Glutamatergic neuron (in vitro differentiated cells): ENCODE results near the gene RPS21. TPM values are rescaled to one million over a fixed set of nuclear protein-coding genes. Genes with fewer than 3 reads are reported as not detected.

Source experiments
- DNase-seq: peaks from one replicate; pipeline ENCODE4 v3.0.0; 2022
- H3K27ac Mint-ChIP-seq: one replicate; pipeline ENCODE4 v1.8.0; 2020; ENCODE audit warnings: mild to moderate bottlenecking, mixed read lengths, inconsistent platforms; ENCODE audit not compliant: unreplicated experiment
- H3K27me3 Mint-ChIP-seq: one replicate; pipeline ENCODE4 v1.8.0; 2020; ENCODE audit warnings: mild to moderate bottlenecking, moderate library complexity, mixed read lengths, inconsistent platforms; ENCODE audit not compliant: unreplicated experiment
- H3K36me3 Mint-ChIP-seq: one replicate; pipeline ENCODE4 v1.8.0; 2020; ENCODE audit warnings: mild to moderate bottlenecking, mixed read lengths, inconsistent platforms; ENCODE audit not compliant: unreplicated experiment
- H3K4me1 Mint-ChIP-seq: one replicate; pipeline ENCODE4 v1.8.0; 2020; ENCODE audit warnings: mild to moderate bottlenecking, low read depth, mixed read lengths, inconsistent platforms; ENCODE audit not compliant: unreplicated experiment
- H3K4me3 Mint-ChIP-seq: one replicate; pipeline ENCODE4 v1.8.0; 2020; ENCODE audit warnings: mild to moderate bottlenecking, mixed read lengths, inconsistent platforms; ENCODE audit not compliant: unreplicated experiment
- H3K9me3 Mint-ChIP-seq: one replicate; pipeline ENCODE4 v1.8.0; 2020; ENCODE audit warnings: mild to moderate bottlenecking, moderate library complexity, mixed read lengths, inconsistent platforms; ENCODE audit not compliant: unreplicated experiment
- total RNA-seq: library from RNA; stranded (reverse); fragmentation: NEBNext Ultra II Directional; extraction: Animal tissue kit (Norgen Biotek cat#: 25700); gene quantifications from one replicate; pipeline ENCODE4 v1.2.1, GENCODE V29; 2021; ENCODE audit not compliant: unreplicated experiment
- TF ChIP-seq, protein P1 (sequence below): fragments of 200-600 bp; sonication (generic); IDR thresholded peaks from one replicate; pipeline ENCODE4 v1.5.0; 2021; ENCODE audit not compliant: partially characterized antibody, unreplicated experiment

Gene RPS21
- total RNA-seq, 1 donor from 2014 or later = 829 TPM

DNA sequence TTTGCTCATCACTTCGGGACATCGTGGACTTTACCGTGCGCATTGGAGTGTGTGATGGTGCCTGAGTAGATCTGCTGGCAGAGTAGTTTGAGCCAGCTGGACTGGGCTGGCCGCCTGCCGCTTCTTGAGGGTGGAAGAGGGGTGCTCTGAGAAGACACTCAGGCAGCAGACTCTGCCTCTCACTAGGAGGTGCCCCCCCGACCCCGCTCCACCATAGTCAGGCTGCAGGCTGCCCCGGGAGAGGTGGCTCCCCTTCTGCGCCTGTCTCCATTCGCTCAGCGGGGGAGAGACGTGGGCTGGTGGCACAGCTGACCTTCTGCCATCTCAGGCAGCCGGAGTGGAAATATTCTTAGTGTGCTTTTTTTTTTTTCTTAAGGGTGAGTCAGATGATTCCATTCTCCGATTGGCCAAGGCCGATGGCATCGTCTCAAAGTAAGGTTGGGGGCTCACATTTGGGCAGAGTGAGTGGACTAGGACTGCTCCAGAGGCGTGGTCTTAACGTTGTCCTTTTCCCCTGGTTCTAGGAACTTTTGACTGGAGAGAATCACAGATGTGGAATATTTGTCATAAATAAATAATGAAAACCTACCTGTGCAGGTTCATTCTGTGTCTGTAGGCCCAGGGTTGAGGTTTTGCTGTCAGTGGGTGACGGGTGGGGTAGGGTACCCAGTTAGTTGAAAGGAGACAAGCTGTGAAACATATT is 1.2 kb downstream of the RPS21 start:
- Mint-ChIP-seq H3K27ac (peak overlapping the region; percentile 86), H3K36me3 (no peaks in the 10 kb centered on the region), H3K4me1 (peaks cover 14% of the 10 kb centered on the region), H3K9me3 (peaks cover 11% of the 10 kb centered on the region), H3K4me3 (peak overlapping the region; percentile 99), H3K27me3 (peaks cover 24% of the 10 kb centered on the region)
- DNase-seq = no peak
- TF ChIP-seq, protein P1, sequence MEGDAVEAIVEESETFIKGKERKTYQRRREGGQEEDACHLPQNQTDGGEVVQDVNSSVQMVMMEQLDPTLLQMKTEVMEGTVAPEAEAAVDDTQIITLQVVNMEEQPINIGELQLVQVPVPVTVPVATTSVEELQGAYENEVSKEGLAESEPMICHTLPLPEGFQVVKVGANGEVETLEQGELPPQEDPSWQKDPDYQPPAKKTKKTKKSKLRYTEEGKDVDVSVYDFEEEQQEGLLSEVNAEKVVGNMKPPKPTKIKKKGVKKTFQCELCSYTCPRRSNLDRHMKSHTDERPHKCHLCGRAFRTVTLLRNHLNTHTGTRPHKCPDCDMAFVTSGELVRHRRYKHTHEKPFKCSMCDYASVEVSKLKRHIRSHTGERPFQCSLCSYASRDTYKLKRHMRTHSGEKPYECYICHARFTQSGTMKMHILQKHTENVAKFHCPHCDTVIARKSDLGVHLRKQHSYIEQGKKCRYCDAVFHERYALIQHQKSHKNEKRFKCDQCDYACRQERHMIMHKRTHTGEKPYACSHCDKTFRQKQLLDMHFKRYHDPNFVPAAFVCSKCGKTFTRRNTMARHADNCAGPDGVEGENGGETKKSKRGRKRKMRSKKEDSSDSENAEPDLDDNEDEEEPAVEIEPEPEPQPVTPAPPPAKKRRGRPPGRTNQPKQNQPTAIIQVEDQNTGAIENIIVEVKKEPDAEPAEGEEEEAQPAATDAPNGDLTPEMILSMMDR = no peak

DNA sequence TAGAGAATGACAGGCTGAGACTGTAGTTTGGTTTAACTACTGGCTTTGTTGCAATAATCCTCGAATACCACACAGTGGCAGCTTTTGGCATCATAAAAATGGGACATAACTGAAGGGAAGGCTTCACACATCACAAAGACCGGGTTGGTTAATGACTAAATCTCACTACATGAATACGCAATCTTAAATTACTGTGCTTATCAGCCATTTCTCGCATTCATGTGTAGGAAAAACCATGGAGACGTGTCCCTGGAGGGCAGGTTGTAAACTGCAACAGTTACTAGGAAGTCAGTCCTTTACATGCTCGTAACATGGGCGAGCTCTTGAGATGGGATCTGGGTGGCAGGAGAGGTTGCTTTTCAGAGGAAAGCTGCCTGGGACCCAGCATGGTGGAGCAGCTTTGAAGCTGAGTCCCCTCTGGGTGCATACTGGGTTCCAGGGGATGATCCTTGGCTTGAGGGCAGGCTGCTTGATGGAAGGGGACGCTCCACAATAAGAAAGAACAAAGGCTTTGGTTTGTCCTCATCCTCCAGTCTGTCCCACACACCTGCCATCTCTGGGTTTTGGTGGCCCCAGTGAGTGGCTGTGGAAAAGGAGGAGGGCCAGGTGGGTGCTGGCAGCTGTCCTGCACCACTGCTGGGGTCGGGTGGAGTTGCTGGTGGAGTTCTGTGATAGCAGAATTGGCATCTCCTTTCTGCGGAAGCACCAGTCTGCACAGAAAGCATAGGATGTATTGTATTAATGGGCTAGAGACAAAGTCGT is 2.1 kb downstream of the RPS21 start:
- Mint-ChIP-seq H3K27me3 (peaks cover 24% of the 10 kb centered on the region), H3K4me1 (peaks cover 11% of the 10 kb centered on the region), H3K36me3 (no peaks in the 10 kb centered on the region), H3K4me3 (no peak overlapping the region), H3K27ac (peak overlapping the region; percentile 70), H3K9me3 (peaks cover 11% of the 10 kb centered on the region)
- TF ChIP-seq, protein P1 = no peak
- no peak for DNase-seq

DNA sequence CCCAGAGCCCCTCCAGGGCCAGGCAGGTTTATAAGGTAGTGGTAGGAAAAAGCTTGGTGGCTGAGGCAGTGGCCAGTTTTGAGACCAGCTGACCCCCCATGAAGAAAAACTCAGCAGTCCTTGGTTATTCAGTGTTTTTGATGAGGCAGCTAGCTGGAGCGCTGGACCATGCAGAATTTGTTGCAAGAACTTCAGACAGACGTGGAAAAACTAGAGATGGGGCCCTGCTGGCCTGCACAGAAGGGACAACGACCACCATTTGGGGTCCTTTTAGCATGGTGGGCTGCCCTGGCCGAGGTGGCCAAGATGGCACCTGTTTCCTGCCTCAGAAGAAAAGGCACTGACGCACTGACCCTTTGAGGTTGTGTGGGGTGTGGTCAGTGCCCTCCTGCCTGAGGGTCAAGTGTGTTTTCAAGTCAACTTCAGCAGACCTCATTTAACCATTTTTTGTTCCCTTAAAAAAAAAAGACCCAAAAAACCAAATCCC is 2.7 kb downstream of the RPS21 start:
- H3K4me1 Mint-ChIP-seq = peaks cover 11% of the 10 kb centered on the region
- H3K9me3 Mint-ChIP-seq = peaks cover 11% of the 10 kb centered on the region
- no peaks in the 10 kb centered on the region for H3K36me3 Mint-ChIP-seq
- DNase-seq = no peak
- H3K27ac Mint-ChIP-seq = no peak overlapping the region
- peaks cover 24% of the 10 kb centered on the region for H3K27me3 Mint-ChIP-seq
- TF ChIP-seq, protein P1 = no peak
- no peak overlapping the region for H3K4me3 Mint-ChIP-seq

DNA sequence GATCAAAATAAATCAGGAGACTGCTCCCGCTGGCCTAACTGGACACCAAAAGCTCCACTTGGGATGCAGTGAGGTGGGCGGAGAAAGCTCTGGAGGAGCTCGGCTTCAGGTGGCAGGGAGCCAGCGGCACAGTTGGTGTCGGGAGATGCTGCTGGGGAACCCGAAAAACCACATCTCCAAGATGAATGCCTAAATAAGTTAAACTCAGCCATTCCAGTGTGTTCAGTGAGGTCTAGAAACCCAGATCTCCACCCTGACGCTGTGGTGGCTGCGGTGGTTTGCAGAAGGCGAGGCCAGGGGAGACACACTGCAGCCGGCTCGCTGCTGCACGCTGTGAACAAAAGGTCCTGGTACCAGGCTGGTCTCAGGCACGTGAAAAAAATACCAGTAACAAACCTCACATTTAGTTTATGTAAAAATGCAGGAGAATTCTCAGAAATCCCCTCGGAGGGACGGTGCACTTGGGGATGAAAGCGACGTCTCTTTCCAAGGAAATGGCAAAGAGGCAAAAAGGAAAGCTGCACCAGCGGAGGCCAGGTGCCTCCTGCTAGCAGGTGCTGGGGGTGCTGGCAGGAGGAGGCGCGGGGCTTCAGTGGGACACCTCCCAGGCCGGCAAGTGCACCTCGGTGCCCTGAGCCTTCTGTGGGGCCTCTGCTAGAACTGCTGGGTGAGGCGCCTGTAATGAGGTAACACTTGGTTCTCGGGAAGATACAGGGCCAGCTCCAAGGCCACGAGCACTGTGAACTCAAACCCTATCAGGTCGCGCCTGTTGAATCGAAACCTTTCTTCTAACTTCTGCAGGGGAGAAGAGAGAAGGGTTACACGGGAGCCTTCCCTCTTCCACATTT is 3.6 kb downstream of the RPS21 start:
- H3K36me3 Mint-ChIP-seq = no peaks in the 10 kb centered on the region
- peaks cover 20% of the 10 kb centered on the region for H3K27me3 Mint-ChIP-seq
- peak overlapping the region; percentile 46 for H3K4me3 Mint-ChIP-seq
- no peak overlapping the region for H3K27ac Mint-ChIP-seq
- no peak for DNase-seq
- peaks cover 11% of the 10 kb centered on the region for H3K9me3 Mint-ChIP-seq
- H3K4me1 Mint-ChIP-seq = peaks cover 6% of the 10 kb centered on the region
- TF ChIP-seq, protein P1 = no peak
